ENCODE measurements around the gene TOB1.
A peak's percentile ranks its signal among the peaks of the same experiment; 100 is the strongest.

Gene TOB1, protein sequence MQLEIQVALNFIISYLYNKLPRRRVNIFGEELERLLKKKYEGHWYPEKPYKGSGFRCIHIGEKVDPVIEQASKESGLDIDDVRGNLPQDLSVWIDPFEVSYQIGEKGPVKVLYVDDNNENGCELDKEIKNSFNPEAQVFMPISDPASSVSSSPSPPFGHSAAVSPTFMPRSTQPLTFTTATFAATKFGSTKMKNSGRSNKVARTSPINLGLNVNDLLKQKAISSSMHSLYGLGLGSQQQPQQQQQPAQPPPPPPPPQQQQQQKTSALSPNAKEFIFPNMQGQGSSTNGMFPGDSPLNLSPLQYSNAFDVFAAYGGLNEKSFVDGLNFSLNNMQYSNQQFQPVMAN

DNA sequence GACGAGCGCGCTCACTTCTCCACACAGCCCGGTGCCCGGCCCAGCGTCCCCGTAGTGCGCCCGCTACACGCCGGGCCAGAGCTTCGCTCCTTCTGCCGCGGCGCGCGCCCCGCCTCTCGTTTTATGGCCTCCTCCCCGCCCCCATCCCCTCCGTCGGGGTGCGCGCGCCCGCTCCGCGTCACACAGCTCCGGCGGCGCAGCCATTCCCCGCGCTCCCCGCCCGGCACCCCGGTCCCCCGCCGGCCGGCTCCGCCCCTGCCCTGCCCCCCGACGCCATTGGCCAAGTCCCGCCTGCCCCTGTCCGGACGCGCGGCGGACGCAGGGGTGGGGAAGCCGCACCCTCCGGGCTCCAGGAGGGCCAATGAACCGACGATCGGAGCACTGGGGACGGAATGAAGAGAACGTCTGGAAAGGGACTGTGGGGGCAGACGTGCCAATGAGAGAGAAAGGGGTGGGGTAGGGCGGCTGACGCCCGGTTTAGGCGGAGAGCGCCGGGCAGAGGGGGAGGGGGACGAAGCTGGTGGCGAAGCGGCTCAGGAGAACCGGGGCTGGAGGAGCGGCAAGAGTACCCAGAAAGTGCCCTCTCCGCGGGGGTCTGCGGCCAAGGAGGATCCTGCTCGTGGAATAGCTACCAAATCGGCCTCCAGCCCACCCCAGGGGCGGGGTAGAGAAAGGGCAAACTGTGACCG lies at the start of gene TOB1:
Gene TOB1, minus strand, starts transcription at position 94 of the 689 bp plus-strand sequence. CDS start 2,337 bp downstream, outside the sequence.
- peaks cover 40% of the 10 kb centered on the region for H3K4me1 ChIP-seq (ENCODE audit: control insufficient read depth, insufficient read depth, low read length)
- H3K27me3 ChIP-seq (replicated peaks; ENCODE audit: control insufficient read depth, insufficient read depth, low read length): no peaks in the 10 kb centered on the region
- H3K4me3 ChIP-seq (ENCODE audit: low read length): peak within 1 kb of the TSS; percentile 92
- no peaks in the 10 kb centered on the region for H3K9me3 ChIP-seq (ENCODE audit: control insufficient read depth, low read length)
- DNase-seq (ENCODE audit: low read depth): peak; percentile 99
- H3K9ac ChIP-seq (ENCODE audit: low read length): peak within 1 kb of the TSS; percentile 98
- H3K36me3 ChIP-seq (ENCODE audit: control insufficient read depth, insufficient read depth, low read length, severe bottlenecking): peaks cover 26% of the 10 kb centered on the region

DNA sequence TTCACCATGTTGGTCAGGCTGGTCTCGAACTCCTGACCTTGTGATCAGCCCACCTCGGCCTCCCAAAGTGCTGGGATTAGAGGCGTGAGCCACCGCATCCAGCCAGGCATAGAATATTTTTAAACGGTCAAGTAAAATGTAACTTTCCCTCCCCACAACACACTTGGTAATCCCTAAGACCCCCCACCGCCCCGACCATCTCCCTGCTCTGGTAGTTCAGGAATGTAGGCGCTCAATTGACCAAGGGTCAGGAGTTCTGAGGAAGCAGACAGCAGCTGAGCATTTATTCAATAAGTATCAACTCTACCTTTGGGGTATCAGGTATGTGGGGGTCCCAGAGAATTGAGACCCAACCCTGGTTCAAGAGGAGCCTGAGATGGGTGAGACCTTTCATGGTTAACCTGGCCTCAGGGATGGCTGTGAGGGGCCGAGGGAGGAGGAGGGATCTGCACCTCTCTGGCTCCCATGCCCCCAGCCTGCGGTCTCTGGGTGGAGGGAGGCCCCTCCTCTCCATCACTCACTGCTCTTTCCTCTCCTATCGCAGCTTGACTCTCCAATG lies 48.4 kb upstream of the TOB1 start:
- no peak overlapping the region for H3K9ac ChIP-seq (ENCODE audit: low read length)
- H3K4me1 ChIP-seq (ENCODE audit: control insufficient read depth, insufficient read depth, low read length): no peaks in the 10 kb centered on the region
- H3K9me3 ChIP-seq (ENCODE audit: control insufficient read depth, low read length): no peaks in the 10 kb centered on the region
- no peak for DNase-seq (ENCODE audit: low read depth)
- no peaks in the 10 kb centered on the region for H3K27me3 ChIP-seq (replicated peaks; ENCODE audit: control insufficient read depth, insufficient read depth, low read length)
- H3K36me3 ChIP-seq (ENCODE audit: control insufficient read depth, insufficient read depth, low read length, severe bottlenecking): no peaks in the 10 kb centered on the region
- no peak overlapping the region for H3K4me3 ChIP-seq (ENCODE audit: low read length)

DNA sequence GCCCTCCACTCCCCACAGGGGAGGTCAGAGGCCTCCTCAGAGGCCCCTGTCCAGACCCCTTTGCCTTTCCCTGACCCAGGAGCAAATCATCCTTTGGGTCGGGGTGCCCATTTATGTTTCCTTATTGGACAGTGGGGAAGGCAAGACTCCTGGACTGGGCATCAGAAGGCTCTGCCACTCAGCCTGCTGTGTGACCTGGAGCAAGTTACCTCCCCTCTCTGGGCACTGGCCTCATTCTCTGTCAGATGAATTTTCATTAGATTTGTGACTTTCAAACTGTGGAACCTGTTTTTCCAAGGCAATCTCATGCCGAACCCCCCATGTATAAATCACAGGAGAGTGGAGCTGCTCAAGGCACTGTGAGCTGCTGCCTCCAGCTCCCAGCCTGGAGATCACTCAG lies 47.0 kb upstream of the TOB1 start:
- H3K4me3 ChIP-seq (ENCODE audit: low read length): no peak overlapping the region
- no peaks in the 10 kb centered on the region for H3K36me3 ChIP-seq (ENCODE audit: control insufficient read depth, insufficient read depth, low read length, severe bottlenecking)
- H3K27me3 ChIP-seq (replicated peaks; ENCODE audit: control insufficient read depth, insufficient read depth, low read length): peaks cover 3% of the 10 kb centered on the region
- DNase-seq (ENCODE audit: low read depth): no peak
- no peaks in the 10 kb centered on the region for H3K4me1 ChIP-seq (ENCODE audit: control insufficient read depth, insufficient read depth, low read length)
- H3K9me3 ChIP-seq (ENCODE audit: control insufficient read depth, low read length): no peaks in the 10 kb centered on the region
- H3K9ac ChIP-seq (ENCODE audit: low read length): no peak overlapping the region

DNA sequence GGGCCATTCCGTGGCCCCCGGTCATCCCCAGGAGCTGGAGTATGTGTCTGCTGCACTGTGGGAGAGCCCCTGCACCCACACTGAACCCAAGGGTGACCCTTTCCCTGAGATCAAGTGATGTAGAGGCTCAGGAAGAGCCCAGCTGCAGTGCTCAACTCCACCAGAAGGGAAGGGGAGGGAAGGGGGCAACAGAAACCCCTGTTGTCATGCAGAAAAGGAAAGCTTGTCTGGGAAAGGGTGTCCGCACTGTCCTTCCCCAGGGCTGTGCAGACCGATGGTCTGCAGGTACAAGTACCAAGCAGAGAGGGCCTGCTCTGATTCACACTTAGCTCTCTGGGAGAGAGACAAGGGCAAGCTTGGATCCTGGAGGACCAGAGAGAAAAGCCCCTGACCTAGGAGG lies 45.7 kb upstream of the TOB1 start:
- Histone ChIP-seq H3K4me1 (ENCODE audit: control insufficient read depth, insufficient read depth, low read length) (no peaks in the 10 kb centered on the region), H3K4me3 (ENCODE audit: low read length) (no peak overlapping the region), H3K9me3 (ENCODE audit: control insufficient read depth, low read length) (no peaks in the 10 kb centered on the region), H3K27me3 (replicated peaks; ENCODE audit: control insufficient read depth, insufficient read depth, low read length) (peaks cover 6% of the 10 kb centered on the region), H3K9ac (ENCODE audit: low read length) (no peak overlapping the region), H3K36me3 (ENCODE audit: control insufficient read depth, insufficient read depth, low read length, severe bottlenecking) (no peaks in the 10 kb centered on the region)
- DNase-seq (ENCODE audit: low read depth): no peak

GRCh38 chr17:50911450-50911849 lies 45.3 kb upstream of the TOB1 start:
- H3K4me1 ChIP-seq (ENCODE audit: control insufficient read depth, insufficient read depth, low read length): no peaks in the 10 kb centered on the region
- H3K27me3 ChIP-seq (replicated peaks; ENCODE audit: control insufficient read depth, insufficient read depth, low read length): peaks cover 6% of the 10 kb centered on the region
- no peak overlapping the region for H3K4me3 ChIP-seq (ENCODE audit: low read length)
- no peak for DNase-seq (ENCODE audit: low read depth)
- H3K36me3 ChIP-seq (ENCODE audit: control insufficient read depth, insufficient read depth, low read length, severe bottlenecking): no peaks in the 10 kb centered on the region
- no peaks in the 10 kb centered on the region for H3K9me3 ChIP-seq (ENCODE audit: control insufficient read depth, low read length)
- no peak overlapping the region for H3K9ac ChIP-seq (ENCODE audit: low read length)

DNA sequence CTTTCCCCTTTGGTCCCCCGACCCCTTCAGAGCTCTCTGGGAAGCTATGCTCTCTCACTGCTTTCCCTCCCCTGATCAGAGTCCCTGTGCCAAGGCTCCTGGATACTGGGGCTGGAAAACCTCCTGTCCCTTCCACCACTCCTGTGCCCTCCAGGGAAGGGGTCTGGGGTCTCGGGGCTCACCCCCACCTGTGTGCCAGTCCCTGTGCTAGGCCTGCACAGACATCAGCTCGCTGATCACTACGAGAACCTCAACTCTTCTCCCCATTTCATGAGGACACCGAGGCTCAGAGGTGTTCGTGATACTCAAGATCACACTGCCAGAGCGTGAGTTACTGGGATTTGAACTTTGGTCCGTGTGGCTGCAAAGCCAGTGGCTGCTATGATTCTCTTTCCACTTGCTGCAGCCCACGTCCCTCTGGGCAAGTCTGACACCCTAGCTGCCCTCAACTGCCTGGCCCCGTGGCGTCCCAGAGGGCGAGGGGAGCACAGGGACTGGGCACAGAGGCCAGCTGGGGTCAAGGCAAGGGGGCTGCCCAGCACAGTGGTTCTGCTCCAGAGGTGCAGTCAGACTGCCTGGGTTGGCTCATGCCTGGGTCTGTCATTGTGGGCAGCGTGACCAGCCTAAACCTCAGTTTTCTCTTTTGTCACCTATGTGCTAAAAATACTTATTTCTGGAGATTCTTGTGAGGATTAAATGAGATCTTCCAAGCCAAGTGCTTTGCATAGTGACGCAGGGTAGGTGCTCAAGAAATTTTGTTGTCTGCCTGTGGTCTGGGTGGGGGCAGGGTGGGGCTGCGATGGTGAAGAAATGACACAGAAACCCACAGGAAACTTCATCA lies 43.8 kb upstream of the TOB1 start:
- H3K9ac ChIP-seq (ENCODE audit: low read length): no peak overlapping the region
- no peak overlapping the region for H3K4me3 ChIP-seq (ENCODE audit: low read length)
- no peaks in the 10 kb centered on the region for H3K9me3 ChIP-seq (ENCODE audit: control insufficient read depth, low read length)
- no peak for DNase-seq (ENCODE audit: low read depth)
- peaks cover 8% of the 10 kb centered on the region for H3K4me1 ChIP-seq (ENCODE audit: control insufficient read depth, insufficient read depth, low read length)
- H3K27me3 ChIP-seq (replicated peaks; ENCODE audit: control insufficient read depth, insufficient read depth, low read length): peaks cover 6% of the 10 kb centered on the region
- no peaks in the 10 kb centered on the region for H3K36me3 ChIP-seq (ENCODE audit: control insufficient read depth, insufficient read depth, low read length, severe bottlenecking)

DNA sequence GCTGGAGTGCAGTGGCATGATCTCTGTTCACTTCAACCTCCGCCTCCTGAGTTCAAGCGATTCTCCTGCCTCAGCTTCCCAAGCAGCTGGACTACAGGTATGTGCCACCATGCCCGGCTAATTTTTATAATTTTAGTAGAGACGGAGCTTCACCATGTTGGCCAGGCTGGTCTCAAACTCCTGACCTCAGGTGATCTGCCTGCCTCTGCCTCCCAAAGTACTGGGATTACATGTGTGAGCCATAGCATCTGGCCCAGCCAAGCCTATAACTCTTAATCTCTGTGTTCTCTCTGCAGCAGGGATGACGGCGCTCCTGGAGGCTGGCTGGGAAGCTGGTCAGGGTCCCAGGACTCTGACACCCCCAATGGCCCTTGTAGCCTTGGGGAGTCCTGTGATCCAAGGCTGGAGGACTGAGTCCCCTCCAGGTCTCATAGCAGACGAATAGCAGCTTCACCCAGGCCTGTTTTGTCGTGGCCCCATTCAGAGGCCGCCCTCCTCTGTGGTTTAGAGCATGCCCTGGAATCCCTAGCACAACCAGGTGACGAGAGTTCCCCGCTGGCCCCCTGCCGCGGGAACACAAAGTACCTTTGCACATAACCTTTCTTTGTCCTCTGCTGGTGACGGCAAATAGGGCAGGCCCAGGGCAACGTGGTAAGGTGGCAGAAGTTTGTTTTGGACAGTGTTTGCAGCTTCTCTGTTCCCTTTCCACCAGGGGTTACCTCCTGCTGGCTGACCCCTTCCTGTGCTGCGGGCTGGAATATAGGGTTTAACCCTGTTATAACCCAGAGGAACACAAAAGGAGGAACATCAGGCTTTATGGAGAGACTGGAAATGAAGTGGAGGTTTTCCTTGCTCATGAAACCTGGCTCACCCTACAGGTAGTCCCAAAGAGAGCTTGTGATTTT lies 43.0 kb upstream of the TOB1 start:
- peaks cover 17% of the 10 kb centered on the region for H3K4me1 ChIP-seq (ENCODE audit: control insufficient read depth, insufficient read depth, low read length)
- H3K36me3 ChIP-seq (ENCODE audit: control insufficient read depth, insufficient read depth, low read length, severe bottlenecking): no peaks in the 10 kb centered on the region
- no peak overlapping the region for H3K9ac ChIP-seq (ENCODE audit: low read length)
- H3K4me3 ChIP-seq (ENCODE audit: low read length): no peak overlapping the region
- H3K27me3 ChIP-seq (replicated peaks; ENCODE audit: control insufficient read depth, insufficient read depth, low read length): peaks cover 6% of the 10 kb centered on the region
- H3K9me3 ChIP-seq (ENCODE audit: control insufficient read depth, low read length): no peaks in the 10 kb centered on the region
- DNase-seq (ENCODE audit: low read depth): no peak

GRCh38 chr17:50908140-50908859 lies 42.1 kb upstream of the TOB1 start:
- H3K9me3 ChIP-seq (ENCODE audit: control insufficient read depth, low read length): no peaks in the 10 kb centered on the region
- H3K4me1 ChIP-seq (ENCODE audit: control insufficient read depth, insufficient read depth, low read length): peaks cover 25% of the 10 kb centered on the region
- DNase-seq (ENCODE audit: low read depth): no peak
- no peak overlapping the region for H3K4me3 ChIP-seq (ENCODE audit: low read length)
- peaks cover 6% of the 10 kb centered on the region for H3K27me3 ChIP-seq (replicated peaks; ENCODE audit: control insufficient read depth, insufficient read depth, low read length)
- H3K9ac ChIP-seq (ENCODE audit: low read length): no peak overlapping the region
- H3K36me3 ChIP-seq (ENCODE audit: control insufficient read depth, insufficient read depth, low read length, severe bottlenecking): no peaks in the 10 kb centered on the region

DNA sequence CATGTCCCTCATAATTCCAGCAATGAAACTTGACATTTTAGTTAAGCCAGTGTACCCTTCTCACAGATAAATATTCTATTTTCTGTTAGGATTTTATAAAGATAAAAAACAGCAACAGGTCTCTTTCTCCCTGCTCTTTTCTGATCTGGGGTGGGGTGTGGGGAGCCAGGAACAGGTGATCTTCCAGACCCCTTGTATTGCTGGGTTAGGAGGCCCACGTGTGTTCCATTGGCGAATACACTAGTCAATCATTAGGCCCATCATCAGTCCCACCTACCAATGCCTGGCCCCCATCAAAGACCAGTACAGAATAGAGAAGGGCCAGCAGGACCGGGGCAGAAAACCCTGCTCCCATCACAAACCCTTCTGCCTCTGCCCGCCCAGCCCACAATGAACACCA lies 40.3 kb upstream of the TOB1 start:
- peaks cover 6% of the 10 kb centered on the region for H3K27me3 ChIP-seq (replicated peaks; ENCODE audit: control insufficient read depth, insufficient read depth, low read length)
- no peaks in the 10 kb centered on the region for H3K9me3 ChIP-seq (ENCODE audit: control insufficient read depth, low read length)
- no peak overlapping the region for H3K9ac ChIP-seq (ENCODE audit: low read length)
- H3K4me1 ChIP-seq (ENCODE audit: control insufficient read depth, insufficient read depth, low read length): peaks cover 25% of the 10 kb centered on the region
- no peaks in the 10 kb centered on the region for H3K36me3 ChIP-seq (ENCODE audit: control insufficient read depth, insufficient read depth, low read length, severe bottlenecking)
- H3K4me3 ChIP-seq (ENCODE audit: low read length): no peak overlapping the region
- DNase-seq (ENCODE audit: low read depth): no peak

DNA sequence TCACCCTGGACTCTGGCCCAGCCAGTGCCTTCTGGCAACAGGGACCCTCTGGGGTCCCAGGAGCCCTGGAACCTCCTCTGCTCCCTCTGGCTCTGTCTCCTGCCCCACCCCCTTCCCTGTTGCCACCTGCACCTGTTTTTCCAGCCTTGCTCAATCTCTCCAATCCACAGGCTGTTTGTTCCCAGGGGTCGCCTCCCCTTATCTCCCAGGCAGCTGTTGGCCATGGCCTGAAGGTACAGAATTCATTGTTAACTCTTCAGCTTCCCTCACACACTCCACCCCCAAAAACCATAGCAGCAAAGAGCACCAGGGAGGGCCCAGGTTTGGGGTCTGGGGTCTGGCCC lies 39.3 kb upstream of the TOB1 start:
- Histone ChIP-seq H3K4me3 (ENCODE audit: low read length) (no peak overlapping the region), H3K9me3 (ENCODE audit: control insufficient read depth, low read length) (no peaks in the 10 kb centered on the region), H3K9ac (ENCODE audit: low read length) (peak overlapping the region; percentile 80), H3K27me3 (replicated peaks; ENCODE audit: control insufficient read depth, insufficient read depth, low read length) (peaks cover 6% of the 10 kb centered on the region), H3K4me1 (ENCODE audit: control insufficient read depth, insufficient read depth, low read length) (peaks cover 25% of the 10 kb centered on the region), H3K36me3 (ENCODE audit: control insufficient read depth, insufficient read depth, low read length, severe bottlenecking) (no peaks in the 10 kb centered on the region)
- no peak for DNase-seq (ENCODE audit: low read depth)
